Parathyroid adenoma (tissue), 2 donors: Measurements from ENCODE around the gene ZNF260.

Experiments used
- H2AFZ ChIP-seq: fragments of 300-600 bp; sonication (generic); one replicate; pipeline ENCODE4 v1.7.0; 2017; ENCODE audit warnings: antibody characterized with exemption, mild to moderate bottlenecking
- H3K27ac ChIP-seq: fragments of 300-600 bp; sonication (generic); one replicate; pipeline ENCODE4 v1.7.0; 2017
- H3K27me3 ChIP-seq: fragments of 300-600 bp; sonication (generic); one replicate; pipeline ENCODE4 v1.7.0; 2017; ENCODE audit warnings: low read length; ENCODE audit not compliant: control insufficient read depth, insufficient read depth
- H3K36me3 ChIP-seq: fragments of 300-600 bp; sonication (generic); one replicate; pipeline ENCODE4 v1.7.0; 2017; ENCODE audit warnings: low read length; ENCODE audit not compliant: control insufficient read depth, insufficient read depth
- H3K4me1 ChIP-seq: fragments of 300-600 bp; sonication (generic); one replicate; pipeline ENCODE4 v1.7.0; 2017; ENCODE audit warnings: control low read depth
- H3K4me2 ChIP-seq: fragments of 300-600 bp; sonication (generic); one replicate; pipeline ENCODE4 v1.7.0; 2017; ENCODE audit warnings: low read length
- H3K4me3 ChIP-seq: fragments of 300-600 bp; sonication (generic); one replicate; pipeline ENCODE4 v1.7.0; 2017; ENCODE audit warnings: low read depth, low read length
- H3K79me2 ChIP-seq: fragments of 300-600 bp; sonication (generic); one replicate; pipeline ENCODE4 v1.7.0; 2017; ENCODE audit warnings: control low read depth
- H3K9ac ChIP-seq: fragments of 300-600 bp; sonication (generic); one replicate; pipeline ENCODE4 v1.7.0; 2017; ENCODE audit warnings: mild to moderate bottlenecking
- H3K9me3 ChIP-seq: fragments of 300-600 bp; sonication (generic); one replicate; pipeline ENCODE4 v1.7.0; 2017; ENCODE audit warnings: low read length; ENCODE audit not compliant: control insufficient read depth
- CTCF ChIP-seq: fragments of 300-600 bp; sonication (generic); IDR thresholded peaks from one replicate; pipeline ENCODE4 v1.7.0; 2017; ENCODE audit warnings: antibody characterized with exemption, mild to moderate bottlenecking
- donor health status: primary hyperparathyroidism.

Gene ZNF260

DNA sequence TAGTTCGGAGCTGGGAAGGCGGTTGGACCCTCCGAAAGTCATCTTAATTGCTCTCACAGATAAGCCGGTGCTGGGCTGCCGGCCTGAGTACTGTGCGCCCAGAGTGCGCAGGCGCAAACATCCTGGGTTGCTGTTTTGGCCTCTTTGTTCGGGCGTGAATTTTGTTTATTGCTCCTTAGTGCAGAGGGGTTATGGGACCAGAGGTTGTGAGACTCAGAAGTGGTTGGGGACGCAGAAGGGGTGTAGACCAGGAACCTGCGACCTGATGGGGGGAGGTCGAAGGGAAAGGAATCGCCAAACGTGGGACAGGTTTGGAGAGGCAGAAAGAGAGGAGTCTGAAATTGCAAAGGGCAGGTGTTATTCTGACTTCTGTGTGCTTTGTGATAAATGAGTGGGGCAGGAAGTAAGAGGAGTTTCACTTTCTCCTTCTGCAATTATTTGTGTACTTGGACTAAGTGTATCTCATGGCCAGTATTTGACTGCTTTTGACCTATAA, 38.1 kb downstream of the ZNF260 start:
- peak overlapping the region; percentile 99 for H2AFZ ChIP-seq
- H3K36me3 ChIP-seq, result no peaks in the 10 kb centered on the region
- H3K4me1 ChIP-seq, result peaks cover 2% of the 10 kb centered on the region
- H3K9ac ChIP-seq, result peak overlapping the region; percentile 91
- H3K9me3 ChIP-seq, result no peaks in the 10 kb centered on the region
- H3K27me3 ChIP-seq, result no peaks in the 10 kb centered on the region
- TF ChIP-seq CTCF, result no peak
- H3K4me2 ChIP-seq, result peak overlapping the region; percentile 79
- H3K79me2 ChIP-seq, result peaks cover 7% of the 10 kb centered on the region
- peak overlapping the region; percentile 97 for H3K27ac ChIP-seq
- peak overlapping the region; percentile 90 for H3K4me3 ChIP-seq

GRCh38 chr19:36489118-36489919, 38.8 kb downstream of the ZNF260 start, which contains the start of gene ZNF566:
TSS of gene ZNF566 (minus strand) at chr19:36489561. CDS start at chr19:36476557, 13,004 bp downstream.
- peaks cover 11% of the 10 kb centered on the region for H3K79me2 ChIP-seq
- peak within 1 kb of the TSS; percentile 90 for H3K4me3 ChIP-seq
- peak within 1 kb of the TSS; percentile 79 for H3K4me2 ChIP-seq
- H3K9me3 ChIP-seq, result no peaks in the 10 kb centered on the region
- peak within 1 kb of the TSS; percentile 91 for H3K9ac ChIP-seq
- peaks cover 2% of the 10 kb centered on the region for H3K4me1 ChIP-seq
- H3K27ac ChIP-seq, result peak within 1 kb of the TSS; percentile 97
- H3K36me3 ChIP-seq, result no peaks in the 10 kb centered on the region
- no peaks in the 10 kb centered on the region for H3K27me3 ChIP-seq
- no peak for TF ChIP-seq CTCF
- peak within 1 kb of the TSS; percentile 99 for H2AFZ ChIP-seq

- H3K9ac ChIP-seq, result peak overlapping the region; percentile 1
- peak overlapping the region; percentile 99 for H2AFZ ChIP-seq
- peaks cover 15% of the 10 kb centered on the region for H3K79me2 ChIP-seq
Observed at GRCh38 chr19:36488846-36489117, 39.3 kb downstream of the ZNF260 start.

GRCh38 chr19:36488118-36488845, 39.8 kb downstream of the ZNF260 start:
- Histone ChIP-seq H3K79me2 (peaks cover 16% of the 10 kb centered on the region), H3K27me3 (no peaks in the 10 kb centered on the region), H3K27ac (no peak overlapping the region), H3K9ac (peak overlapping the region; percentile 1), H3K36me3 (no peaks in the 10 kb centered on the region), H3K4me2 (peak overlapping the region; percentile 79), H3K9me3 (no peaks in the 10 kb centered on the region), H3K4me1 (peaks cover 2% of the 10 kb centered on the region), H3K4me3 (peak overlapping the region; percentile 90), H2AFZ (peak overlapping the region; percentile 99)
- no peak for TF ChIP-seq CTCF

More at GRCh38 chr19:36488846-36489117, 39.3 kb downstream of the ZNF260 start:
- Histone ChIP-seq H3K9me3 (no peaks in the 10 kb centered on the region), H3K4me1 (peaks cover 2% of the 10 kb centered on the region), H3K27me3 (no peaks in the 10 kb centered on the region), H3K4me3 (peak overlapping the region; percentile 90), H3K27ac (peak overlapping the region; percentile 97), H3K36me3 (no peaks in the 10 kb centered on the region), H3K4me2 (peak overlapping the region; percentile 79)
- TF ChIP-seq CTCF, result no peak
